ENCODE data around the gene METTL16.
"Not testable (repeated sequence)": the region's sequence is repeated elsewhere in the genome, so short reads cannot be mapped to it uniquely, and the experiment has no call there.

Gene METTL16

GRCh38 chr17:2508035-2508434 lies 3.7 kb downstream of the METTL16 start:
- H3K27ac ChIP-seq (ENCODE audit: low read depth, low read length), result no peak overlapping the region
- peaks cover 66% of the 10 kb centered on the region for H3K79me2 ChIP-seq (ENCODE audit: insufficient read depth, low read length)
- H3K4me3 ChIP-seq (ENCODE audit: insufficient read depth, low read length, poor library complexity, severe bottlenecking), result no peak overlapping the region
- no peak overlapping the region for H3K9ac ChIP-seq (ENCODE audit: low read length)
- H4K20me1 ChIP-seq (ENCODE audit: low read depth, low read length), result no peaks in the 10 kb centered on the region
- H3K27me3 ChIP-seq (ENCODE audit: low read length), result no peaks in the 10 kb centered on the region
- no peak overlapping the region for H2AFZ ChIP-seq (ENCODE audit: low read depth, low read length, severe bottlenecking)
- no peak for TF ChIP-seq EZH2phosphoT487 (conservative IDR thresholded peaks at IDR 0.05; ENCODE audit: low read length)
- no peak for TF ChIP-seq CTCF (IDR thresholded peaks at IDR 0.05; ENCODE audit: insufficient read depth, low read length, poor library complexity, severe bottlenecking)
- no peaks in the 10 kb centered on the region for H3K36me3 ChIP-seq (ENCODE audit: low read length)
- no peak overlapping the region for H3K4me2 ChIP-seq (ENCODE audit: low read depth, low read length, poor library complexity, severe bottlenecking)
- H3F3A ChIP-seq (ENCODE audit: insufficient read depth), result peaks cover 12% of the 10 kb centered on the region; the same call in 1 of the 2 replicates
- no peaks in the 10 kb centered on the region for H3K9me3 ChIP-seq (ENCODE audit: insufficient read depth, low read length)
- H3K9me2 ChIP-seq (replicated peaks; ENCODE audit: insufficient read depth, low read length), result no peaks in the 10 kb centered on the region

GRCh38 chr17:2507015-2507414 lies 4.7 kb downstream of the METTL16 start:
- H3K79me2 ChIP-seq (ENCODE audit: insufficient read depth, low read length), result peaks cover 76% of the 10 kb centered on the region
- not testable (repeated sequence) for H3K9me3 ChIP-seq (ENCODE audit: insufficient read depth, low read length)

GRCh38 chr17:2503627-2504026 lies 8.1 kb downstream of the METTL16 start:
- TF ChIP-seq CTCF (IDR thresholded peaks at IDR 0.05; ENCODE audit: insufficient read depth, low read length, poor library complexity, severe bottlenecking) (no peak), EZH2phosphoT487 (conservative IDR thresholded peaks at IDR 0.05; ENCODE audit: low read length) (no peak)
- Histone ChIP-seq H3K9me2 (replicated peaks; ENCODE audit: insufficient read depth, low read length) (no peaks in the 10 kb centered on the region), H3K79me2 (ENCODE audit: insufficient read depth, low read length) (peaks cover 55% of the 10 kb centered on the region)

More at GRCh38 chr17:2507015-2507414, 4.7 kb downstream of the METTL16 start:
- not testable (repeated sequence) for H3K9me2 ChIP-seq (replicated peaks; ENCODE audit: insufficient read depth, low read length); H3K27ac ChIP-seq (ENCODE audit: low read depth, low read length); H2AFZ ChIP-seq (ENCODE audit: low read depth, low read length, severe bottlenecking); H3K27me3 ChIP-seq (ENCODE audit: low read length); H3K4me2 ChIP-seq (ENCODE audit: low read depth, low read length, poor library complexity, severe bottlenecking); H4K20me1 ChIP-seq (ENCODE audit: low read depth, low read length); H3K36me3 ChIP-seq (ENCODE audit: low read length); H3K9ac ChIP-seq (ENCODE audit: low read length); H3K4me3 ChIP-seq (ENCODE audit: insufficient read depth, low read length, poor library complexity, severe bottlenecking)
- peaks cover 11% of the 10 kb centered on the region; the same call in 1 of the 2 replicates for H3F3A ChIP-seq (ENCODE audit: insufficient read depth)

GRCh38 chr17:2502871-2503580 lies 8.7 kb downstream of the METTL16 start:
- TF ChIP-seq CTCF (IDR thresholded peaks at IDR 0.05; ENCODE audit: insufficient read depth, low read length, poor library complexity, severe bottlenecking) (no peak), EZH2phosphoT487 (conservative IDR thresholded peaks at IDR 0.05; ENCODE audit: low read length) (no peak)
- Histone ChIP-seq H3K4me2 (ENCODE audit: low read depth, low read length, poor library complexity, severe bottlenecking) (no peak overlapping the region), H2AFZ (ENCODE audit: low read depth, low read length, severe bottlenecking) (no peak overlapping the region), H3K4me3 (ENCODE audit: insufficient read depth, low read length, poor library complexity, severe bottlenecking) (no peak overlapping the region), H4K20me1 (ENCODE audit: low read depth, low read length) (no peaks in the 10 kb centered on the region; the same call in 1 of the 2 replicates), H3F3A (ENCODE audit: insufficient read depth) (peaks cover 6% of the 10 kb centered on the region; the same call in 1 of the 2 replicates), H3K79me2 (ENCODE audit: insufficient read depth, low read length) (peaks cover 53% of the 10 kb centered on the region), H3K9me2 (replicated peaks; ENCODE audit: insufficient read depth, low read length) (no peaks in the 10 kb centered on the region), H3K27me3 (ENCODE audit: low read length) (no peaks in the 10 kb centered on the region), H3K27ac (ENCODE audit: low read depth, low read length) (no peak overlapping the region), H3K9ac (ENCODE audit: low read length) (no peak overlapping the region), H3K9me3 (ENCODE audit: insufficient read depth, low read length) (no peaks in the 10 kb centered on the region), H3K36me3 (ENCODE audit: low read length) (peaks cover 2% of the 10 kb centered on the region; the same call in 1 of the 2 replicates)

More at GRCh38 chr17:2503627-2504026, 8.1 kb downstream of the METTL16 start:
- Histone ChIP-seq H3K27me3 (ENCODE audit: low read length) (no peaks in the 10 kb centered on the region), H3K4me2 (ENCODE audit: low read depth, low read length, poor library complexity, severe bottlenecking) (no peak overlapping the region), H3F3A (ENCODE audit: insufficient read depth) (peaks cover 6% of the 10 kb centered on the region; the same call in 1 of the 2 replicates), H4K20me1 (ENCODE audit: low read depth, low read length) (no peaks in the 10 kb centered on the region; the same call in 1 of the 2 replicates), H2AFZ (ENCODE audit: low read depth, low read length, severe bottlenecking) (no peak overlapping the region), H3K36me3 (ENCODE audit: low read length) (peaks cover 2% of the 10 kb centered on the region; the same call in 1 of the 2 replicates), H3K9me3 (ENCODE audit: insufficient read depth, low read length) (no peaks in the 10 kb centered on the region), H3K4me3 (ENCODE audit: insufficient read depth, low read length, poor library complexity, severe bottlenecking) (no peak overlapping the region), H3K27ac (ENCODE audit: low read depth, low read length) (no peak overlapping the region), H3K9ac (ENCODE audit: low read length) (no peak overlapping the region)
